ENCODE data around the gene CNIH1. TPM values are rescaled to one million over a fixed set of nuclear protein-coding genes. Genes with fewer than 3 reads are reported as not detected.

CNIH1 gene
- polyA plus RNA-seq, 1 of the 3 experiments (the other 2 are of a cell fraction) = 145 TPM

GRCh38 chr14:54392131-54392859 is 48.9 kb downstream of the CNIH1 start:
- no peaks in the 10 kb centered on the region for H3K9me3 ChIP-seq
- ChIA-PET POLR2A (no interaction called here), CTCF (interaction anchor here (1.1 kb wide), 1 partner anchor 28 kb away, joined by 3 read pairs; no protein-coding TSS in a partner anchor)
- WGBS (ENCODE audit: low lambda C conversion rate) = 76% methylated on average over 12 of the region's 14 CpGs
- no peaks in the 10 kb centered on the region for H3F3A ChIP-seq (replicated peaks; ENCODE audit: insufficient read depth)
- H3K27ac ChIP-seq (ENCODE audit: low read depth in 2 of 2, low read length in 1 of 2) = no peak overlapping the region
- H3K4me2 ChIP-seq = no peak overlapping the region
- H3K36me3 ChIP-seq (replicated peaks in 1 of 2; ENCODE audit: control insufficient read depth in 1 of 2, insufficient read depth in 2 of 2, low read length in 1 of 2) = no peaks in the 10 kb centered on the region
- H3K79me2 ChIP-seq (ENCODE audit: insufficient read depth) = peaks cover 2% of the 10 kb centered on the region; the same call in 1 of the 2 replicates
- H3K4me1 ChIP-seq (ENCODE audit: control insufficient read depth in 1 of 2, insufficient read depth in 2 of 2, low read depth in 1 of 2, low read length in 1 of 2) = peaks cover 0 to under 1% of the 10 kb centered on the region in 2 experiments; a peak in 1 of 4 replicates
- TF ChIP-seq TCF12 (IDR thresholded peaks at IDR 0.05) (no peak), RCOR1 (IDR thresholded peaks at IDR 0.05; ENCODE audit: low read length) (no peak), ELF1 (IDR thresholded peaks at IDR 0.05) (no peak), SMC3 (IDR thresholded peaks at IDR 0.05; ENCODE audit: low read depth, low read length) (no peak), FOXM1 (IDR thresholded peaks at IDR 0.05; ENCODE audit: low read depth) (no peak), EZH2phosphoT487 (IDR thresholded peaks at IDR 0.05; ENCODE audit: borderline replicate concordance, low read depth) (no peak), PBX3 (IDR thresholded peaks at IDR 0.05) (no peak), RFX5 (IDR thresholded peaks at IDR 0.05; ENCODE audit: low read length) (no peak)
- TF ChIP-seq, protein P1, sequence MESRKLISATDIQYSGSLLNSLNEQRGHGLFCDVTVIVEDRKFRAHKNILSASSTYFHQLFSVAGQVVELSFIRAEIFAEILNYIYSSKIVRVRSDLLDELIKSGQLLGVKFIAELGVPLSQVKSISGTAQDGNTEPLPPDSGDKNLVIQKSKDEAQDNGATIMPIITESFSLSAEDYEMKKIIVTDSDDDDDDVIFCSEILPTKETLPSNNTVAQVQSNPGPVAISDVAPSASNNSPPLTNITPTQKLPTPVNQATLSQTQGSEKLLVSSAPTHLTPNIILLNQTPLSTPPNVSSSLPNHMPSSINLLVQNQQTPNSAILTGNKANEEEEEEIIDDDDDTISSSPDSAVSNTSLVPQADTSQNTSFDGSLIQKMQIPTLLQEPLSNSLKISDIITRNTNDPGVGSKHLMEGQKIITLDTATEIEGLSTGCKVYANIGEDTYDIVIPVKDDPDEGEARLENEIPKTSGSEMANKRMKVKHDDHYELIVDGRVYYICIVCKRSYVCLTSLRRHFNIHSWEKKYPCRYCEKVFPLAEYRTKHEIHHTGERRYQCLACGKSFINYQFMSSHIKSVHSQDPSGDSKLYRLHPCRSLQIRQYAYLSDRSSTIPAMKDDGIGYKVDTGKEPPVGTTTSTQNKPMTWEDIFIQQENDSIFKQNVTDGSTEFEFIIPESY (IDR thresholded peaks at IDR 0.05; ENCODE audit: borderline replicate concordance, low read depth) = no peak
- TF ChIP-seq, protein P2, sequence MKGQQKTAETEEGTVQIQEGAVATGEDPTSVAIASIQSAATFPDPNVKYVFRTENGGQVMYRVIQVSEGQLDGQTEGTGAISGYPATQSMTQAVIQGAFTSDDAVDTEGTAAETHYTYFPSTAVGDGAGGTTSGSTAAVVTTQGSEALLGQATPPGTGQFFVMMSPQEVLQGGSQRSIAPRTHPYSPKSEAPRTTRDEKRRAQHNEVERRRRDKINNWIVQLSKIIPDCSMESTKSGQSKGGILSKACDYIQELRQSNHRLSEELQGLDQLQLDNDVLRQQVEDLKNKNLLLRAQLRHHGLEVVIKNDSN (IDR thresholded peaks at IDR 0.05; ENCODE audit: borderline replicate concordance, low read depth) = no peak
- no peak overlapping the region for H3K9ac ChIP-seq
- H2AFZ ChIP-seq (ENCODE audit: low read depth) = no peak overlapping the region
- no peak for DNase-seq
- H4K20me1 ChIP-seq (ENCODE audit: insufficient read depth) = no peaks in the 10 kb centered on the region
- no peak overlapping the region for H3K4me3 ChIP-seq (ENCODE audit: low read depth in 2 of 2, low read length in 1 of 2)
- H3K27me3 ChIP-seq (ENCODE audit: insufficient read depth) = no peaks in the 10 kb centered on the region; the same call in 1 of the 2 replicates
- no peaks in the 10 kb centered on the region for H3K9me2 ChIP-seq

- ChIA-PET POLR2A (no interaction called here), CTCF (no interaction called here)
- no peak overlapping the region for H3K4me3 ChIP-seq (ENCODE audit: low read depth in 2 of 2, low read length in 1 of 2)
- no peaks in the 10 kb centered on the region for H3K9me3 ChIP-seq
- TF ChIP-seq ELF1 (IDR thresholded peaks at IDR 0.05) (no peak), JUND (IDR thresholded peaks at IDR 0.05) (no peak), TCF12 (IDR thresholded peaks at IDR 0.05) (no peak), RFX5 (IDR thresholded peaks at IDR 0.05; ENCODE audit: low read length) (no peak), POLR2AphosphoS5 (IDR thresholded peaks at IDR 0.05; ENCODE audit: low read depth, low read length) (no peak), TAF1 (IDR thresholded peaks at IDR 0.05; ENCODE audit: borderline replicate concordance, low read depth, low read length) (no peak), FOSL2 (IDR thresholded peaks at IDR 0.05; ENCODE audit: borderline replicate concordance, low read depth) (no peak)
- TF ChIP-seq, protein P3, sequence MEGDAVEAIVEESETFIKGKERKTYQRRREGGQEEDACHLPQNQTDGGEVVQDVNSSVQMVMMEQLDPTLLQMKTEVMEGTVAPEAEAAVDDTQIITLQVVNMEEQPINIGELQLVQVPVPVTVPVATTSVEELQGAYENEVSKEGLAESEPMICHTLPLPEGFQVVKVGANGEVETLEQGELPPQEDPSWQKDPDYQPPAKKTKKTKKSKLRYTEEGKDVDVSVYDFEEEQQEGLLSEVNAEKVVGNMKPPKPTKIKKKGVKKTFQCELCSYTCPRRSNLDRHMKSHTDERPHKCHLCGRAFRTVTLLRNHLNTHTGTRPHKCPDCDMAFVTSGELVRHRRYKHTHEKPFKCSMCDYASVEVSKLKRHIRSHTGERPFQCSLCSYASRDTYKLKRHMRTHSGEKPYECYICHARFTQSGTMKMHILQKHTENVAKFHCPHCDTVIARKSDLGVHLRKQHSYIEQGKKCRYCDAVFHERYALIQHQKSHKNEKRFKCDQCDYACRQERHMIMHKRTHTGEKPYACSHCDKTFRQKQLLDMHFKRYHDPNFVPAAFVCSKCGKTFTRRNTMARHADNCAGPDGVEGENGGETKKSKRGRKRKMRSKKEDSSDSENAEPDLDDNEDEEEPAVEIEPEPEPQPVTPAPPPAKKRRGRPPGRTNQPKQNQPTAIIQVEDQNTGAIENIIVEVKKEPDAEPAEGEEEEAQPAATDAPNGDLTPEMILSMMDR (IDR thresholded peaks at IDR 0.05) = no peak
- TF ChIP-seq, protein P4, sequence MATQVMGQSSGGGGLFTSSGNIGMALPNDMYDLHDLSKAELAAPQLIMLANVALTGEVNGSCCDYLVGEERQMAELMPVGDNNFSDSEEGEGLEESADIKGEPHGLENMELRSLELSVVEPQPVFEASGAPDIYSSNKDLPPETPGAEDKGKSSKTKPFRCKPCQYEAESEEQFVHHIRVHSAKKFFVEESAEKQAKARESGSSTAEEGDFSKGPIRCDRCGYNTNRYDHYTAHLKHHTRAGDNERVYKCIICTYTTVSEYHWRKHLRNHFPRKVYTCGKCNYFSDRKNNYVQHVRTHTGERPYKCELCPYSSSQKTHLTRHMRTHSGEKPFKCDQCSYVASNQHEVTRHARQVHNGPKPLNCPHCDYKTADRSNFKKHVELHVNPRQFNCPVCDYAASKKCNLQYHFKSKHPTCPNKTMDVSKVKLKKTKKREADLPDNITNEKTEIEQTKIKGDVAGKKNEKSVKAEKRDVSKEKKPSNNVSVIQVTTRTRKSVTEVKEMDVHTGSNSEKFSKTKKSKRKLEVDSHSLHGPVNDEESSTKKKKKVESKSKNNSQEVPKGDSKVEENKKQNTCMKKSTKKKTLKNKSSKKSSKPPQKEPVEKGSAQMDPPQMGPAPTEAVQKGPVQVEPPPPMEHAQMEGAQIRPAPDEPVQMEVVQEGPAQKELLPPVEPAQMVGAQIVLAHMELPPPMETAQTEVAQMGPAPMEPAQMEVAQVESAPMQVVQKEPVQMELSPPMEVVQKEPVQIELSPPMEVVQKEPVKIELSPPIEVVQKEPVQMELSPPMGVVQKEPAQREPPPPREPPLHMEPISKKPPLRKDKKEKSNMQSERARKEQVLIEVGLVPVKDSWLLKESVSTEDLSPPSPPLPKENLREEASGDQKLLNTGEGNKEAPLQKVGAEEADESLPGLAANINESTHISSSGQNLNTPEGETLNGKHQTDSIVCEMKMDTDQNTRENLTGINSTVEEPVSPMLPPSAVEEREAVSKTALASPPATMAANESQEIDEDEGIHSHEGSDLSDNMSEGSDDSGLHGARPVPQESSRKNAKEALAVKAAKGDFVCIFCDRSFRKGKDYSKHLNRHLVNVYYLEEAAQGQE (IDR thresholded peaks at IDR 0.05; ENCODE audit: low read depth, low read length) = no peak
- TF ChIP-seq, protein P5, sequence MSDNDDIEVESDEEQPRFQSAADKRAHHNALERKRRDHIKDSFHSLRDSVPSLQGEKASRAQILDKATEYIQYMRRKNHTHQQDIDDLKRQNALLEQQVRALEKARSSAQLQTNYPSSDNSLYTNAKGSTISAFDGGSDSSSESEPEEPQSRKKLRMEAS (IDR thresholded peaks at IDR 0.05; ENCODE audit: low read depth) = no peak
- no peak overlapping the region for H2AFZ ChIP-seq (ENCODE audit: low read depth)
- H3K79me2 ChIP-seq (ENCODE audit: insufficient read depth) = no peaks in the 10 kb centered on the region
- H3K36me3 ChIP-seq (replicated peaks in 1 of 2; ENCODE audit: control insufficient read depth in 1 of 2, insufficient read depth in 2 of 2, low read length in 1 of 2) = no peaks in the 10 kb centered on the region
- H4K20me1 ChIP-seq (ENCODE audit: insufficient read depth) = no peaks in the 10 kb centered on the region
- peaks cover 7% of the 10 kb centered on the region; the same call in 1 of the 2 replicates for H3K27me3 ChIP-seq (ENCODE audit: insufficient read depth)
- H3K4me1 ChIP-seq (ENCODE audit: control insufficient read depth in 1 of 2, insufficient read depth in 2 of 2, low read depth in 1 of 2, low read length in 1 of 2) = no peaks in the 10 kb centered on the region
- 73% methylated on average over 5 of the region's 5 CpGs for WGBS (ENCODE audit: low lambda C conversion rate)
- no peak for DNase-seq
- H3K27ac ChIP-seq (ENCODE audit: low read depth in 2 of 2, low read length in 1 of 2) = no peak overlapping the region
- no peak overlapping the region for H3K9ac ChIP-seq
- H3K4me2 ChIP-seq = no peak overlapping the region
- no peaks in the 10 kb centered on the region for H3K9me2 ChIP-seq
- H3F3A ChIP-seq (replicated peaks; ENCODE audit: insufficient read depth) = no peaks in the 10 kb centered on the region
Observed at GRCh38 chr14:54387328-54387727, 53.8 kb downstream of the CNIH1 start.
